A549 (cell line): ENCODE measurements around the gene FRMD3. TPM values are rescaled to one million over a fixed set of nuclear protein-coding genes. Genes with fewer than 3 reads are reported as not detected.

Experiments
- ATAC-seq, 2 experiments: fragments of 200-7000 bp in 1 of 2; fragments of >200 bp in 1 of 2; cut with Nextera tagmentation in 1 of 2; cut with Tn5 transposase in 1 of 2; 3 replicates each; pipeline versions ENCODE4 v1.8.0 to v1.9.1; 2018 to 2020; ENCODE audit warnings: mild to moderate bottlenecking in 1 of 2, moderate library complexity in 1 of 2
- CTCF ChIA-PET: fragments of 300-600 bp; sonication (Branson Sonifier 250); formaldehyde crosslinking; extraction: SDS; loops from one replicate; lab custom pipeline; 2021; ENCODE audit warnings: antibody characterized with exemption, inconsistent platforms; lab: Yijun Ruan, JAX
- POLR2A ChIA-PET: fragments of 350-600 bp; formaldehyde crosslinking; extraction: SDS; loops from one replicate; lab custom pipeline; 2021; ENCODE audit warnings: antibody characterized with exemption, inconsistent platforms; lab: Yijun Ruan, JAX
- DNase-seq, 2 experiments: peaks; one replicate each; pipeline versions ENCODE4 v3.0.0 to v3.0.0-alpha.2; 2011 to 2016; ENCODE audit warnings: low read depth in 1 of 2, low spot score in 1 of 2
- FAIRE-seq: peaks from 2 replicates; lab custom pipeline; 2011; peaks lifted over from hg19 to GRCh38; lab: Jason Lieb, UNC
- H3K27ac ChIP-seq, 2 experiments: fragments of >200 bp; sonication (Bioruptor Twin); formaldehyde crosslinking; 3 replicates each; pipeline ENCODE4 v1.5.1; 2016 to 2017
- H3K4me1 ChIP-seq: fragments of >200 bp; sonication (Bioruptor Twin); formaldehyde crosslinking; 3 replicates; pipeline ENCODE4 v1.6.1; 2016
- H3K4me2 ChIP-seq: fragments of >200 bp; sonication (Bioruptor Twin); formaldehyde crosslinking; 3 replicates; pipeline ENCODE4 v1.6.1; 2016
- H3K4me3 ChIP-seq: fragments of >200 bp; sonication (Bioruptor Twin); formaldehyde crosslinking; 3 replicates; pipeline ENCODE4 v1.5.1; 2016
- H3K9me3 ChIP-seq: fragments of >200 bp; sonication (Bioruptor Twin); formaldehyde crosslinking; 3 replicates; pipeline ENCODE4 v1.6.1; 2016
- CBX2 ChIP-seq: fragments of 200-600 bp; sonication (generic); IDR thresholded peaks from 2 replicates; pipeline ENCODE4 v1.6.1; 2016; ENCODE audit warnings: low read depth, mild to moderate bottlenecking, borderline replicate concordance
- CBX8 ChIP-seq: fragments of 200-600 bp; sonication (generic); IDR thresholded peaks from 2 replicates; pipeline ENCODE4 v1.6.1; 2016
- CHD4 ChIP-seq: fragments of 200-600 bp; sonication (generic); IDR thresholded peaks from 2 replicates; pipeline ENCODE4 v1.6.1; 2016; ENCODE audit warnings: antibody characterized with exemption, mild to moderate bottlenecking, borderline replicate concordance
- E2F6 ChIP-seq: IDR thresholded peaks from 2 replicates; pipeline ENCODE4 v1.6.1; 2012; ENCODE audit warnings: low read depth, borderline replicate concordance
- EHMT2 ChIP-seq: fragments of 200-600 bp; sonication (generic); IDR thresholded peaks from 2 replicates; pipeline ENCODE4 v1.6.1; 2016; ENCODE audit warnings: antibody characterized with exemption, low read depth, mild to moderate bottlenecking, moderate library complexity
- EP300 ChIP-seq, 2 experiments: fragments of >200 bp; sonication (Bioruptor Twin); formaldehyde crosslinking; IDR thresholded peaks; 2 replicates in 1 of 2; 3 replicates in 1 of 2; pipeline ENCODE4 v1.6.1; 2016 to 2017
- FOSB ChIP-seq: fragments of 250-450 bp; sonication (Bioruptor Pico); IDR thresholded peaks from 2 replicates; pipeline ENCODE4 v1.5.0; 2020; ENCODE audit warnings: mild to moderate bottlenecking, moderate library complexity
- GATA3 ChIP-seq: IDR thresholded peaks from 2 replicates; pipeline ENCODE4 v1.6.1; 2012; ENCODE audit warnings: borderline replicate concordance
- HDAC2 ChIP-seq: fragments of 200-600 bp; sonication (generic); IDR thresholded peaks from 2 replicates; pipeline ENCODE4 v1.6.1; 2016
- HOXB13 ChIP-seq: fragments of 250-450 bp; sonication (Bioruptor Pico); IDR thresholded peaks from 2 replicates; pipeline ENCODE4 v1.5.0; 2020; ENCODE audit warnings: low read depth, mild to moderate bottlenecking, moderate library complexity
- HOXB5 ChIP-seq: fragments of 250-450 bp; sonication (Bioruptor Pico); IDR thresholded peaks from 2 replicates; pipeline ENCODE4 v1.5.0; 2020; ENCODE audit warnings: mild to moderate bottlenecking, moderate library complexity
- JUN ChIP-seq, 2 experiments: fragments of >200 bp; sonication (Bioruptor Twin); formaldehyde crosslinking; IDR thresholded peaks; 2 replicates in 1 of 2; 3 replicates in 1 of 2; pipeline ENCODE4 v1.6.1; 2016 to 2017
- KDM5A ChIP-seq: fragments of 200-600 bp; sonication (generic); IDR thresholded peaks from 2 replicates; pipeline ENCODE4 v1.6.1; 2016; ENCODE audit warnings: antibody characterized with exemption, mild to moderate bottlenecking
- MAFK ChIP-seq: fragments of 450-650 bp; IDR thresholded peaks from 2 replicates; pipeline ENCODE4 v1.6.1; 2014; ENCODE audit not compliant: partially characterized antibody
- MAZ ChIP-seq: fragments of 150-350 bp; IDR thresholded peaks from 2 replicates; pipeline ENCODE4 v1.6.1; 2014; ENCODE audit warnings: antibody characterized with exemption, low read depth, low read length, borderline replicate concordance
- MYC ChIP-seq: IDR thresholded peaks from 2 replicates; pipeline ENCODE4 v1.6.1; 2012; ENCODE audit warnings: mild to moderate bottlenecking, inconsistent platforms, low read length, improper control_type of control experiment, borderline replicate concordance
- NFE2L2 ChIP-seq: fragments of 150-350 bp; conservative IDR thresholded peaks from 2 replicates; pipeline ENCODE4 v1.6.1; 2014; ENCODE audit warnings: low read length
- NPAS2 ChIP-seq: fragments of 250-450 bp; sonication (Bioruptor Pico); IDR thresholded peaks from 2 replicates; pipeline ENCODE4 v1.8.0; 2022; ENCODE audit warnings: mild to moderate bottlenecking, moderate library complexity, borderline replicate concordance
- POLR2AphosphoS2 ChIP-seq: conservative IDR thresholded peaks from 2 replicates; pipeline ENCODE4 v1.6.1; 2012; ENCODE audit warnings: low read length, improper control_type of control experiment, inconsistent platforms
- RAD21 ChIP-seq, 2 experiments: fragments of >200 bp in 1 of 2; sonication (Bioruptor Twin) in 1 of 2; formaldehyde crosslinking in 1 of 2; IDR thresholded peaks in 1 of 2; conservative IDR thresholded peaks in 1 of 2; 2 replicates in 1 of 2; 3 replicates in 1 of 2; pipeline ENCODE4 v1.6.1; 2012 to 2018; ENCODE audit warnings: inconsistent platforms in 1 of 2
- RARB ChIP-seq: fragments of 250-450 bp; sonication (Bioruptor Pico); IDR thresholded peaks from 2 replicates; pipeline ENCODE4 v1.8.0; 2021; ENCODE audit warnings: mild to moderate bottlenecking, moderate library complexity
- RCOR1 ChIP-seq: fragments of 150-350 bp; IDR thresholded peaks from 2 replicates; pipeline ENCODE4 v1.6.1; 2014; ENCODE audit warnings: antibody characterized with exemption, low read length, low read depth
- RFX5 ChIP-seq: fragments of 450-650 bp; IDR thresholded peaks from 2 replicates; pipeline ENCODE4 v1.7.1; 2014; ENCODE audit warnings: antibody characterized with exemption, mild to moderate bottlenecking, moderate library complexity
- TFCP2L1 ChIP-seq: fragments of 250-450 bp; sonication (Bioruptor Pico); IDR thresholded peaks from 2 replicates; pipeline ENCODE4 v1.5.0; 2021; ENCODE audit warnings: mild to moderate bottlenecking
- ZC3H11A ChIP-seq: fragments of 450-650 bp; IDR thresholded peaks from 2 replicates; pipeline ENCODE4 v1.6.1; 2014; ENCODE audit warnings: antibody characterized with exemption, mild to moderate bottlenecking
- ZSCAN20 ChIP-seq: fragments of 250-450 bp; sonication (Bioruptor Pico); IDR thresholded peaks from 2 replicates; pipeline ENCODE4 v1.8.0; 2022; ENCODE audit warnings: mild to moderate bottlenecking, moderate library complexity
- WGBS: methylation state at CpG from one replicate; pipeline ENCODE4 v1.1.6; 2017; ENCODE audit errors: missing lambda C conversion rate; 5-methylcytosine and 5-hydroxymethylcytosine counted together
- polyA plus RNA-seq, 4 experiments: library from polyadenylated mRNA; depleted of rRNA in 3 of 4; stranded (reverse); fragments of >200 nt; fragmentation: RNase III in 1 of 4; extraction: RNeasy Plus Mini Kit Qiagen cat#74134 plus additional on column Dnase treatment in 1 of 4; gene quantifications; 2 replicates in 3 of 4; 3 replicates in 1 of 4; pipeline ENCODE4 v1.2.3, GENCODE V29; 2011 to 2017
- TF ChIP-seq, protein P1 (sequence below): fragments of 150-350 bp; IDR thresholded peaks from 2 replicates; pipeline ENCODE4 v1.6.1; 2014; ENCODE audit warnings: low read depth, mild to moderate bottlenecking, low read length
- TF ChIP-seq, protein P2 (sequence below): fragments of >200 bp; sonication (Bioruptor Twin); formaldehyde crosslinking; IDR thresholded peaks from 3 replicates; pipeline ENCODE4 v1.6.1; 2016
- TF ChIP-seq, protein P3 (sequence below): IDR thresholded peaks from 2 replicates; pipeline ENCODE4 v1.6.1; 2012
- TF ChIP-seq, protein P4 (sequence below): fragments of >200 bp; sonication (Bioruptor Twin); formaldehyde crosslinking; IDR thresholded peaks from 2 replicates; pipeline ENCODE4 v1.6.1; 2016

Gene FRMD3
- polyA plus RNA-seq, 2 of the 4 experiments (the other 2 are of a cell fraction): 1.7 to 3.3 TPM

- Histone ChIP-seq H3K27ac (peak overlapping the region; percentile 62 to 80), H3K4me3 (no peak overlapping the region), H3K4me2 (peak overlapping the region; percentile 75; the same call in 2 of the 3 replicates), H3K9me3 (peaks cover 7% of the 10 kb centered on the region; the same call in 2 of the 3 replicates)
- FAIRE-seq (no peak), ATAC-seq (no peak), DNase-seq (no peak)
- CTCF ChIA-PET: no interaction called here
- TF ChIP-seq POLR2AphosphoS2 (no peak), TFCP2L1 (no peak), CBX2 (no peak), MAFK (no peak), KDM5A (no peak), RFX5 (no peak), EP300 (IDR thresholded peaks at IDR 0.05) (no peak), ZC3H11A (no peak), RARB (no peak), HOXB13 (CRISPR knock-in tag) (no peak), HDAC2 (no peak), FOSB (CRISPR knock-in tag) (no peak), HOXB5 (CRISPR knock-in tag) (no peak), NPAS2 (no peak)
- TF ChIP-seq, protein P1, sequence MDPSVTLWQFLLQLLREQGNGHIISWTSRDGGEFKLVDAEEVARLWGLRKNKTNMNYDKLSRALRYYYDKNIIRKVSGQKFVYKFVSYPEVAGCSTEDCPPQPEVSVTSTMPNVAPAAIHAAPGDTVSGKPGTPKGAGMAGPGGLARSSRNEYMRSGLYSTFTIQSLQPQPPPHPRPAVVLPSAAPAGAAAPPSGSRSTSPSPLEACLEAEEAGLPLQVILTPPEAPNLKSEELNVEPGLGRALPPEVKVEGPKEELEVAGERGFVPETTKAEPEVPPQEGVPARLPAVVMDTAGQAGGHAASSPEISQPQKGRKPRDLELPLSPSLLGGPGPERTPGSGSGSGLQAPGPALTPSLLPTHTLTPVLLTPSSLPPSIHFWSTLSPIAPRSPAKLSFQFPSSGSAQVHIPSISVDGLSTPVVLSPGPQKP: no peak
- TF ChIP-seq, all 56 proteins: peak for 0
- POLR2A ChIA-PET: no interaction called here
- H3K4me1 ChIP-seq: peaks cover 43% of the 10 kb centered on the region
- WGBS: 71% methylated on average over 4 of the region's 4 CpGs
Measured at GRCh38 chr9:83430681-83431080, 107.5 kb downstream of the FRMD3 start.

GRCh38 chr9:83429229-83429628, 109.0 kb downstream of the FRMD3 start:
- Histone ChIP-seq H3K4me1 (peaks cover 48% of the 10 kb centered on the region), H3K27ac (peak overlapping the region; percentile 62 to 80), H3K4me2 (peak overlapping the region; percentile 52), H3K9me3 (peaks cover 7% of the 10 kb centered on the region; the same call in 2 of the 3 replicates), H3K4me3 (no peak overlapping the region)
- ChIA-PET CTCF (interaction anchor here (1.4 kb wide), 1 partner anchor 9 kb away, joined by 3 read pairs; no protein-coding TSS in a partner anchor), POLR2A (interaction anchor here (1.2 kb wide), 1 partner anchor 9 kb away, joined by 3 read pairs; no protein-coding TSS in a partner anchor)
- DNase-seq: peak in 1 of 2 experiments; percentile 15
- FAIRE-seq: no peak
- ATAC-seq: no peak
- no peak for TF ChIP-seq CHD4
- no peak for TF ChIP-seq JUN (IDR thresholded peaks at IDR 0.05)
- TF ChIP-seq EP300 (IDR thresholded peaks at IDR 0.05): no peak
- TF ChIP-seq HOXB13 (CRISPR knock-in tag): no peak
- TF ChIP-seq EHMT2: no peak
- no peak for TF ChIP-seq MYC
- TF ChIP-seq CBX8: no peak
- TF ChIP-seq RAD21 (conservative IDR thresholded peaks at IDR 0.05 in 1 of 2, IDR thresholded peaks at IDR 0.05 in 1 of 2): no peak
- no peak for TF ChIP-seq MAFK
- TF ChIP-seq GATA3: no peak
- 29% methylated on average over 3 of the region's 3 CpGs for WGBS

GRCh38 chr9:83425240-83425639, 113.0 kb downstream of the FRMD3 start:
- Histone ChIP-seq H3K4me1 (peaks cover 21% of the 10 kb centered on the region), H3K4me3 (no peak overlapping the region), H3K4me2 (no peak overlapping the region), H3K9me3 (no peaks in the 10 kb centered on the region), H3K27ac (no peak overlapping the region)
- ATAC-seq (no peak), FAIRE-seq (no peak), DNase-seq (no peak)
- 64% methylated on average over 4 of the region's 4 CpGs for WGBS
- ChIA-PET CTCF (no interaction called here), POLR2A (no interaction called here)
- TF ChIP-seq, protein P2, sequence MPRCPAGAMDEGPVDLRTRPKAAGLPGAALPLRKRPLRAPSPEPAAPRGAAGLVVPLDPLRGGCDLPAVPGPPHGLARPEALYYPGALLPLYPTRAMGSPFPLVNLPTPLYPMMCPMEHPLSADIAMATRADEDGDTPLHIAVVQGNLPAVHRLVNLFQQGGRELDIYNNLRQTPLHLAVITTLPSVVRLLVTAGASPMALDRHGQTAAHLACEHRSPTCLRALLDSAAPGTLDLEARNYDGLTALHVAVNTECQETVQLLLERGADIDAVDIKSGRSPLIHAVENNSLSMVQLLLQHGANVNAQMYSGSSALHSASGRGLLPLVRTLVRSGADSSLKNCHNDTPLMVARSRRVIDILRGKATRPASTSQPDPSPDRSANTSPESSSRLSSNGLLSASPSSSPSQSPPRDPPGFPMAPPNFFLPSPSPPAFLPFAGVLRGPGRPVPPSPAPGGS: no peak
- TF ChIP-seq RCOR1 (no peak), ZSCAN20 (CRISPR knock-in tag) (no peak), ZC3H11A (no peak), JUN (IDR thresholded peaks at IDR 0.05) (no peak), RFX5 (no peak), MAZ (no peak), NFE2L2 (no peak), KDM5A (no peak), E2F6 (no peak), CBX8 (no peak)
- TF ChIP-seq, protein P3, sequence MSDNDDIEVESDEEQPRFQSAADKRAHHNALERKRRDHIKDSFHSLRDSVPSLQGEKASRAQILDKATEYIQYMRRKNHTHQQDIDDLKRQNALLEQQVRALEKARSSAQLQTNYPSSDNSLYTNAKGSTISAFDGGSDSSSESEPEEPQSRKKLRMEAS: no peak
- TF ChIP-seq, protein P1: no peak
- TF ChIP-seq, protein P4, sequence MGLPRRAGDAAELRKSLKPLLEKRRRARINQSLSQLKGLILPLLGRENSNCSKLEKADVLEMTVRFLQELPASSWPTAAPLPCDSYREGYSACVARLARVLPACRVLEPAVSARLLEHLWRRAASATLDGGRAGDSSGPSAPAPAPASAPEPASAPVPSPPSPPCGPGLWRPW: no peak
